HCT116 (cell line): ENCODE data around the gene JAK2. TPM values are rescaled to one million over a fixed set of nuclear protein-coding genes. Genes with fewer than 3 reads are reported as not detected.

Experiments
- ATAC-seq: fragments of 200-7000 bp; cut with Tn5 transposase; 2 replicates; pipeline ENCODE4 v1.9.1; 2020; ENCODE audit warnings: mild to moderate bottlenecking, moderate library complexity
- BruUV-seq: library from RNA; stranded (reverse); fragments of 400-500 nt; replicated peaks from 2 replicates; lab custom pipeline; 2021; lab: Mats Ljungman, UMichigan
- CTCF ChIA-PET: fragments of 300-600 bp; sonication (Branson Sonifier 250); formaldehyde crosslinking; loops from one replicate; lab custom pipeline; 2021; ENCODE audit warnings: antibody characterized with exemption; lab: Charles Lee
- POLR2A ChIA-PET: fragments of 300-600, 350-600 bp; sonication (Branson Sonifier 250); formaldehyde crosslinking; loops from one replicate; lab custom pipeline; 2021; ENCODE audit warnings: antibody characterized with exemption; lab: Charles Lee
- RAD21 ChIA-PET, 2 experiments: fragments of 300-600 bp; sonication (Branson Sonifier 250); formaldehyde crosslinking; loops; one replicate each; lab custom pipeline; 2023; ENCODE audit warnings: low total read pairs in 2 of 2; ENCODE audit not compliant: uncharacterized antibody in 2 of 2, unreplicated experiment in 2 of 2, low non-redundant PET in 1 of 2; lab: Charles Lee
- DNase-seq: peaks from one replicate; pipeline ENCODE4 v3.0.0-alpha.2; 2010; ENCODE audit warnings: low read depth, low spot score
- H2AFZ ChIP-seq: fragments of 200-600 bp; shearing (Covaris generic), sonication (generic); 2 replicates; pipeline ENCODE4 v1.6.1; 2017; ENCODE audit warnings: low read depth, mixed run types, mixed read lengths, antibody characterized with exemption, low read length; ENCODE audit not compliant: poor library complexity, severe bottlenecking
- H3K27ac ChIP-seq: 2 replicates; pipeline ENCODE4 v1.5.1; 2012; ENCODE audit warnings: low read depth, low read length
- H3K27me3 ChIP-seq: fragments of 200-600 bp; sonication (generic); 2 replicates; pipeline ENCODE4 v1.6.1; 2016; ENCODE audit warnings: mixed run types, low read length, mixed read lengths; ENCODE audit not compliant: insufficient read depth
- H3K36me3 ChIP-seq, 2 experiments: fragments of 200-500 bp in 1 of 2; fragments of 200-600 bp in 1 of 2; sonication (Bioruptor generic) in 1 of 2; sonication (generic) in 1 of 2; 2 replicates each; pipeline versions ENCODE4 v1.5.1 to v1.6.1; 2014 to 2016; ENCODE audit warnings: low read length in 2 of 2, inconsistent platforms in 1 of 2, mixed read lengths in 1 of 2, mixed run types in 1 of 2; ENCODE audit not compliant: insufficient read depth in 2 of 2, control insufficient read depth in 1 of 2
- H3K4me1 ChIP-seq, 2 experiments: fragments of 200-600 bp in 1 of 2; sonication (generic) in 1 of 2; 2 replicates each; pipeline versions ENCODE4 v1.5.1 to v1.6.1; 2012 to 2017; ENCODE audit warnings: low read length in 2 of 2, inconsistent platforms in 1 of 2, mild to moderate bottlenecking in 1 of 2, mixed read lengths in 1 of 2, mixed run types in 1 of 2, moderate library complexity in 1 of 2; ENCODE audit not compliant: insufficient read depth in 2 of 2, control insufficient read depth in 1 of 2
- H3K4me2 ChIP-seq: fragments of 200-600 bp; sonication (generic); 2 replicates; pipeline ENCODE4 v1.6.1; 2017; ENCODE audit warnings: mixed run types, low read length, mixed read lengths
- H3K4me3 ChIP-seq, 2 experiments: fragments of 200-600 bp in 1 of 2; sonication (generic) in 1 of 2; replicated peaks in 1 of 2; 2 replicates each; pipeline ENCODE4 v1.5.1; 2011 to 2016; ENCODE audit warnings: low read length in 2 of 2, control low read depth in 1 of 2, low read depth in 1 of 2, mild to moderate bottlenecking in 1 of 2, mixed read lengths in 1 of 2, mixed run types in 1 of 2
- H3K79me2 ChIP-seq: fragments of 200-600 bp; sonication (generic); 2 replicates; pipeline ENCODE4 v1.6.1; 2017; ENCODE audit warnings: mild to moderate bottlenecking, mixed run types, low read length, moderate library complexity, mixed read lengths; ENCODE audit not compliant: insufficient read depth
- H3K9ac ChIP-seq: fragments of 200-600 bp; sonication (generic); 2 replicates; pipeline ENCODE4 v1.6.1; 2016; ENCODE audit warnings: low read length, mixed read lengths
- H3K9me2 ChIP-seq: fragments of 200-600 bp; sonication (generic), shearing (Covaris generic); 2 replicates; pipeline ENCODE4 v1.6.1; 2017; ENCODE audit warnings: mixed run types, mild to moderate bottlenecking, moderate library complexity; ENCODE audit not compliant: insufficient read depth
- H3K9me3 ChIP-seq, 2 experiments: fragments of 200-500 bp in 1 of 2; fragments of 200-600 bp in 1 of 2; sonication (Bioruptor generic) in 1 of 2; sonication (generic) in 1 of 2; 2 replicates each; pipeline ENCODE4 v1.6.1; 2014 to 2017; ENCODE audit warnings: low read length in 2 of 2, mixed read lengths in 2 of 2, inconsistent platforms in 1 of 2, low read depth in 1 of 2, mild to moderate bottlenecking in 1 of 2, mixed run types in 1 of 2, moderate library complexity in 1 of 2; ENCODE audit not compliant: control insufficient read depth in 1 of 2, insufficient read depth in 1 of 2
- H4K20me1 ChIP-seq: fragments of 200-600 bp; sonication (generic), shearing (Covaris generic); 2 replicates; pipeline ENCODE4 v1.6.1; 2017; ENCODE audit warnings: mixed run types, mild to moderate bottlenecking, moderate library complexity; ENCODE audit not compliant: insufficient read depth
- ELF1 ChIP-seq: IDR thresholded peaks from 2 replicates; pipeline ENCODE4 v1.6.1; 2012; ENCODE audit warnings: low read depth, borderline replicate concordance
- EZH2 ChIP-seq: fragments of 200-600 bp; sonication (generic); IDR thresholded peaks from 2 replicates; pipeline ENCODE4 v1.6.1; 2017; ENCODE audit warnings: antibody characterized with exemption, mixed run types
- POLR2A ChIP-seq: IDR thresholded peaks from 2 replicates; pipeline ENCODE4 v1.7.0; 2011; ENCODE audit warnings: borderline replicate concordance; ENCODE audit not compliant: insufficient read depth, insufficient read length; ENCODE audit errors: extremely low read depth
- POLR2AphosphoS5 ChIP-seq: IDR thresholded peaks from 2 replicates; pipeline ENCODE4 v1.6.1; 2011; ENCODE audit warnings: mild to moderate bottlenecking, low read depth, low read length, moderate library complexity
- SP1 ChIP-seq: IDR thresholded peaks from 2 replicates; pipeline ENCODE4 v1.6.1; 2012; ENCODE audit warnings: low read depth
- ZFX ChIP-seq: fragments of 450-650 bp; IDR thresholded peaks from 2 replicates; pipeline ENCODE4 v1.6.1; 2017
- intact Hi-C: fragments of 100-400 bp; cut with micrococcal nuclease; formaldehyde crosslinking; loops from 2 replicates; pipeline ENCODE4 v1.10.0; 2022
- total RNA-seq: library from RNA; stranded (reverse); gene quantifications from one replicate; pipeline ENCODE4 v1.2.1, GENCODE V29; 2021; ENCODE audit not compliant: unreplicated experiment
- TF ChIP-seq, protein P1 (sequence below): IDR thresholded peaks from 2 replicates; pipeline ENCODE4 v1.6.1; 2011; ENCODE audit warnings: mild to moderate bottlenecking, low read length, moderate library complexity; ENCODE audit not compliant: insufficient replicate concordance; ENCODE audit errors: extremely low read depth
- TF ChIP-seq, protein P2 (sequence below): IDR thresholded peaks from 2 replicates; pipeline ENCODE4 v1.6.1; 2012

The JAK2 gene
- total RNA-seq, 1 experiment from 2014 or later = 4.6 TPM

DNA sequence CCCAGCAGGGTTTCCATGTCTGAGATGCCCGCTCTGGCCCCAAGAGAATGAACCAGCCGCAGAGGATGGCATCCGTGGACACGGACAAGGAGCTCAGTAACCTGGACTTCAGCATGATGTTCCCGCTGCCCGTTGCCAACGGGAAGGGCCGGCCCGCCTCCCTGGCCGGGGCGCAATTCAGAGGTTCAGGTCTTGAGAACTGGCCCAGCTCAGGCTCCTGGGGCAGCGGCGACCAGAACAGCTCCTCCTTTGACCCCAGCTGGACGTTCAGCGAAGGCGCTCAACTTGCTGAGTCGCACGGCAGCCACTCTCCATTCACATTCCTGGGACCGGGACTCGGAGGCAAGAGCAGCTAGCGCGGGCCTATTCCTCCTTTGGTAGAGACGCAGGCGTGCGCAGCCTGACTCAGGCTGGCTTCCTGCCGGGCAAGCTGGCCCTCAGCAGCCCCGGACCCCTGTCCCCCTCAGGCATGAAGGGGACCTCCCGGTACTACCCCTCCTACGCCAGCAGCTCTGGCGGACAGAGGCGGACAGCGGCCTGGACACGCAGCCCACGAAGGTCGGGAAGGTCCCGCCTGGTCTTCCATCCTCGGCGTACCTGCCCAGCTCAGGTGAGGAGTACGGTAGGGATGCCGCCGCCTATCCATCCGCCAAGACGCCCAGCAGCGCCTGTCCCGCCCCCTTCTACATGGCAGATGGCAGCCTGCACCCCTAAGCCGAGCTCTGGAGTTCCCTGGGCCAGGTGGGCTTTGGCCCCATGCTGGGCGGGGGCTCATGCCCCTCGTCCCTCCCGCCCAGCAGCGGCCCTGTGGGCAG, 126.0 kb downstream of the JAK2 start:
- ChIA-PET RAD21 (no interaction called here), CTCF (no interaction called here)
- BruUV-seq = no TSS peak

More for the DNA sequence above, 126.0 kb downstream of the JAK2 start:
- no peaks in the 10 kb centered on the region for H3K9me3 ChIP-seq
- no peak for DNase-seq
- no peak for ATAC-seq
- intact Hi-C loops = no loop called here
- POLR2A ChIA-PET = no interaction called here
- H3K4me1 ChIP-seq = no peaks in the 10 kb centered on the region
- H3K9me2 ChIP-seq = no peaks in the 10 kb centered on the region
- H3K4me2 ChIP-seq = no peak overlapping the region
- H3K79me2 ChIP-seq = no peaks in the 10 kb centered on the region
- no peaks in the 10 kb centered on the region for H3K27me3 ChIP-seq
- H4K20me1 ChIP-seq = no peaks in the 10 kb centered on the region
- no peak overlapping the region for H3K27ac ChIP-seq
- H2AFZ ChIP-seq = no peak overlapping the region
- no peak overlapping the region for H3K9ac ChIP-seq
- H3K36me3 ChIP-seq = no peaks in the 10 kb centered on the region
- H3K4me3 ChIP-seq = no peak overlapping the region
- TF ChIP-seq ZFX (no peak), POLR2A (no peak), SP1 (no peak), EZH2 (no peak), ELF1 (no peak), POLR2AphosphoS5 (no peak)
- TF ChIP-seq, protein P1, sequence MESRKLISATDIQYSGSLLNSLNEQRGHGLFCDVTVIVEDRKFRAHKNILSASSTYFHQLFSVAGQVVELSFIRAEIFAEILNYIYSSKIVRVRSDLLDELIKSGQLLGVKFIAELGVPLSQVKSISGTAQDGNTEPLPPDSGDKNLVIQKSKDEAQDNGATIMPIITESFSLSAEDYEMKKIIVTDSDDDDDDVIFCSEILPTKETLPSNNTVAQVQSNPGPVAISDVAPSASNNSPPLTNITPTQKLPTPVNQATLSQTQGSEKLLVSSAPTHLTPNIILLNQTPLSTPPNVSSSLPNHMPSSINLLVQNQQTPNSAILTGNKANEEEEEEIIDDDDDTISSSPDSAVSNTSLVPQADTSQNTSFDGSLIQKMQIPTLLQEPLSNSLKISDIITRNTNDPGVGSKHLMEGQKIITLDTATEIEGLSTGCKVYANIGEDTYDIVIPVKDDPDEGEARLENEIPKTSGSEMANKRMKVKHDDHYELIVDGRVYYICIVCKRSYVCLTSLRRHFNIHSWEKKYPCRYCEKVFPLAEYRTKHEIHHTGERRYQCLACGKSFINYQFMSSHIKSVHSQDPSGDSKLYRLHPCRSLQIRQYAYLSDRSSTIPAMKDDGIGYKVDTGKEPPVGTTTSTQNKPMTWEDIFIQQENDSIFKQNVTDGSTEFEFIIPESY = no peak
- TF ChIP-seq, protein P2, sequence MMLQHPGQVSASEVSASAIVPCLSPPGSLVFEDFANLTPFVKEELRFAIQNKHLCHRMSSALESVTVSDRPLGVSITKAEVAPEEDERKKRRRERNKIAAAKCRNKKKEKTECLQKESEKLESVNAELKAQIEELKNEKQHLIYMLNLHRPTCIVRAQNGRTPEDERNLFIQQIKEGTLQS = no peak
